Progenitor cell of endocrine pancreas (in vitro differentiated cells): ENCODE measurements around the gene PRKN. TPM values are rescaled to one million over a fixed set of nuclear protein-coding genes. Genes with fewer than 3 reads are reported as not detected.

Source experiments
- DNase-seq: peaks from one replicate; pipeline ENCODE4 v3.0.0; 2021; ENCODE audit warnings: low spot score; ENCODE audit not compliant: unreplicated experiment
- H3K27ac Mint-ChIP-seq: 2 replicates; pipeline ENCODE4 v1.8.0; 2021; ENCODE audit warnings: mild to moderate bottlenecking, moderate library complexity, mixed read lengths
- H3K27me3 Mint-ChIP-seq: 2 replicates; pipeline ENCODE4 v1.8.0; 2021; ENCODE audit warnings: mixed read lengths
- H3K36me3 Mint-ChIP-seq: 2 replicates; pipeline ENCODE4 v1.8.0; 2022; ENCODE audit warnings: mixed read lengths; ENCODE audit not compliant: insufficient read depth
- H3K4me1 Mint-ChIP-seq: 2 replicates; pipeline ENCODE4 v1.8.0; 2021; ENCODE audit warnings: low read depth, mixed read lengths
- H3K4me3 Mint-ChIP-seq: 2 replicates; pipeline ENCODE4 v1.8.0; 2021; ENCODE audit warnings: low read depth, mild to moderate bottlenecking, moderate library complexity, mixed read lengths
- H3K9me3 Mint-ChIP-seq: 2 replicates; pipeline ENCODE4 v1.8.0; 2021; ENCODE audit warnings: low read depth, mixed read lengths
- CTCF ChIP-seq: fragments of 200-600 bp; sonication (generic); IDR thresholded peaks from one replicate; pipeline ENCODE4 v1.5.0; 2021; ENCODE audit warnings: antibody characterized with exemption, mild to moderate bottlenecking; ENCODE audit not compliant: unreplicated experiment
- total RNA-seq: library from RNA; stranded (reverse); gene quantifications from 2 replicates; pipeline ENCODE4 v1.2.1, GENCODE V29; 2021

The PRKN gene
- total RNA-seq, 1 donor from 2014 or later: 4.6 TPM

GRCh38 chr6:162267641-162268040 is 459.9 kb downstream of the PRKN start:
- no peaks in the 10 kb centered on the region for H3K4me1 Mint-ChIP-seq
- no peaks in the 10 kb centered on the region for H3K36me3 Mint-ChIP-seq
- peaks cover 6% of the 10 kb centered on the region for H3K27me3 Mint-ChIP-seq
- no peaks in the 10 kb centered on the region for H3K9me3 Mint-ChIP-seq
- H3K4me3 Mint-ChIP-seq: no peak overlapping the region
- TF ChIP-seq CTCF: no peak
- no peak for DNase-seq
- H3K27ac Mint-ChIP-seq: no peak overlapping the region

DNA sequence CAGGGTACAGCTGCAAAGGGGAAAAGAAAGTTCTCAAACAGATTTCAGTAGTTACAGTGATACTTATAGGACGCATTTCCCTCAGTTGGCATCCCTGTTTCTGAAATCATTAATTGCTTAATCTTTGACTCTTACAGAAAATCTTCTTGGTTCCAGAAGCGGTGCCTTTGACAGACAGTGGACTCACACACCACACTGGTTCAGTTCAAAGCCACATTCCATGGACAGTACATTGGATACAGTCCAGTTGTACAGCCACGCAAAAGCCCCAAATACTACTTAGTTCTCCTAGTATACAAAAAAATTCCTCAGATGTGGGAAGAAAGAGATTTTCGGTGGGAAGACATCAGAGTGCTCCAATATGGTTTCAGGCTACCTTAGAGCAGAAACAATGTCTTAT is 460.4 kb downstream of the PRKN start:
- Mint-ChIP-seq H3K27me3 (peaks cover 6% of the 10 kb centered on the region), H3K27ac (no peak overlapping the region), H3K4me3 (no peak overlapping the region), H3K36me3 (no peaks in the 10 kb centered on the region), H3K9me3 (no peaks in the 10 kb centered on the region), H3K4me1 (no peaks in the 10 kb centered on the region)
- TF ChIP-seq CTCF: no peak
- DNase-seq: no peak

- no peaks in the 10 kb centered on the region for H3K4me1 Mint-ChIP-seq
- TF ChIP-seq CTCF: no peak
- no peak overlapping the region for H3K4me3 Mint-ChIP-seq
- DNase-seq: no peak
- H3K27me3 Mint-ChIP-seq: peaks cover 6% of the 10 kb centered on the region
- no peaks in the 10 kb centered on the region for H3K9me3 Mint-ChIP-seq
- no peak overlapping the region for H3K27ac Mint-ChIP-seq
- H3K36me3 Mint-ChIP-seq: no peaks in the 10 kb centered on the region
These were observed 463.0 kb downstream of the PRKN start for GRCh38 chr6:162264581-162264980.

DNA sequence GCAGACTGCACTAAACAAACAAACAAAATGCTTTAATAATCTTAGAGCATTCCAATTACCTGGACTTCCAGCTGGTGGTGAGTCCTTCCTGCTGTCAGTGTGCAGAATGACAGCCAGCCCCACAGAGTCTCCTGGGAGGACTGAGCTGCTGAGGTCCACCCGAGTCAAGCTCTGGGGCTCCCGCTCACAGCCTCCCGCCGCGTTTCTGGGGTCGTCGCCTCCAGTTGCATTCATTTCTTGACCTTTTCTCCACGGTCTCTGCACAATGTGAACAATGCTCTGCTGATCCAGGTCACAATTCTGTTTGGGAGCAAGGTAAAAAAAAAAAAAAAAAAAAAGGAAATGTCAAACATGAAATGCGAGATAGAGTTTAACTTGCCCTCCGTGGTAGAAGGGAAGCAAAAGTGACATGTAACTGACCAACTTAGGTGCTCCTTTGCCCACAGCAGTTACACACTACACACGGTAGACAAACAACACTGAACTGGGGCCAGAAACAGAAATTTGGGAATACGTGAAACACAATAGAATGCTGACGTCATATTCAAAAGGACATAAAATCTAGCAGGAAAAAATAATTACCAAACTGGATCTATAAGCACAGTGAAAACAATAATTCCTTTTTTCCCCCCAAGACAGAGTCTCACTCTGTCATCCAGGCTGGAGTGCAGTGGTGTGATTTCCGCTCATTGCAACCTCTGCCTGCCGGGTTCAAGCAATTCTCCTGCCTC is 464.9 kb downstream of the PRKN start:
- no peak for TF ChIP-seq CTCF
- H3K36me3 Mint-ChIP-seq: no peaks in the 10 kb centered on the region
- no peak overlapping the region for H3K27ac Mint-ChIP-seq
- no peak overlapping the region for H3K4me3 Mint-ChIP-seq
- DNase-seq: no peak
- no peaks in the 10 kb centered on the region for H3K4me1 Mint-ChIP-seq
- H3K9me3 Mint-ChIP-seq: no peaks in the 10 kb centered on the region
- H3K27me3 Mint-ChIP-seq: peaks cover 6% of the 10 kb centered on the region

- Mint-ChIP-seq H3K9me3 (no peaks in the 10 kb centered on the region), H3K4me3 (no peak overlapping the region), H3K27ac (no peak overlapping the region), H3K36me3 (no peaks in the 10 kb centered on the region), H3K4me1 (no peaks in the 10 kb centered on the region), H3K27me3 (peaks cover 12% of the 10 kb centered on the region)
- DNase-seq: no peak
- TF ChIP-seq CTCF: no peak
These were observed 466.0 kb downstream of the PRKN start for GRCh38 chr6:162261598-162261997.
